Testis (tissue), 2 donors: ENCODE results near the gene CA10.

ENCODE experiments used
- CTCF ChIP-seq, 3 experiments: fragments of 450-650 bp in 2 of 3; fragments of 200-600 bp in 1 of 3; sonication (generic) in 1 of 3; IDR thresholded peaks; one replicate each; pipeline ENCODE4 v1.5.1; 2016 to 2019; ENCODE audit warnings: antibody characterized with exemption in 3 of 3, mild to moderate bottlenecking in 2 of 3, moderate library complexity in 1 of 3
- POLR2A ChIP-seq: fragments of 450-650 bp; IDR thresholded peaks from one replicate; pipeline ENCODE4 v1.6.1; 2017; ENCODE audit warnings: antibody characterized with exemption, mild to moderate bottlenecking, moderate library complexity

GRCh38 chr17:52035336-52035915 lies 123.1 kb downstream of the CA10 start:
- TF ChIP-seq CTCF (IDR thresholded peaks at IDR 0.05) = no peak
- TF ChIP-seq POLR2A = no peak
